WTC11 (cell line): ENCODE data around the gene KIDINS220. TPM values are rescaled to one million over a fixed set of nuclear protein-coding genes. Genes with fewer than 3 reads are reported as not detected.

Experiments
- ATAC-seq: fragments of 200-7000 bp; cut with Tn5 transposase; 2 replicates; pipeline ENCODE4 v1.10.0; 2021; ENCODE audit warnings: mild to moderate bottlenecking, moderate library complexity
- CTCF ChIA-PET: fragments of 300-600 bp; sonication (Branson Sonifier 250); formaldehyde crosslinking; loops from one replicate; lab custom pipeline; 2021; ENCODE audit warnings: antibody characterized with exemption; lab: Charles Lee
- POLR2A ChIA-PET: fragments of 350-600 bp; sonication (Branson Sonifier 250); formaldehyde crosslinking; loops from one replicate; lab custom pipeline; 2021; ENCODE audit warnings: antibody characterized with exemption; lab: Charles Lee
- DNase-seq: peaks from one replicate; pipeline ENCODE4 v3.0.0; 2021; ENCODE audit warnings: low spot score
- H3K27ac Mint-ChIP-seq: 2 replicates; pipeline ENCODE4 v1.8.0; 2021; ENCODE audit warnings: mixed read lengths
- H3K27me3 Mint-ChIP-seq: 2 replicates; pipeline ENCODE4 v1.8.0; 2021; ENCODE audit warnings: low read depth, mild to moderate bottlenecking, moderate library complexity, mixed read lengths
- H3K36me3 Mint-ChIP-seq: 2 replicates; pipeline ENCODE4 v1.8.0; 2021; ENCODE audit warnings: mixed read lengths
- H3K4me1 Mint-ChIP-seq: 2 replicates; pipeline ENCODE4 v1.8.0; 2022; ENCODE audit warnings: mixed read lengths
- H3K4me3 Mint-ChIP-seq: 2 replicates; pipeline ENCODE4 v1.8.0; 2021; ENCODE audit warnings: mild to moderate bottlenecking, moderate library complexity, mixed read lengths
- H3K9me3 Mint-ChIP-seq: 2 replicates; pipeline ENCODE4 v1.8.0; 2021; ENCODE audit warnings: mixed read lengths
- ATF1 ChIP-seq: sonication (generic); formaldehyde crosslinking; IDR thresholded peaks from 2 replicates; pipeline ENCODE4 v1.8.1; 2023; ENCODE audit warnings: mild to moderate bottlenecking, moderate library complexity, missing genetic modification reagents
- CBFB ChIP-seq: sonication (generic); formaldehyde crosslinking; IDR thresholded peaks from 2 replicates; pipeline ENCODE4 v1.8.1; 2022; ENCODE audit warnings: mild to moderate bottlenecking, low read depth, missing genetic modification reagents
- ELF4 ChIP-seq: sonication (generic); formaldehyde crosslinking; IDR thresholded peaks from 2 replicates; pipeline ENCODE4 v1.8.1; 2022; ENCODE audit warnings: low read depth, mild to moderate bottlenecking, moderate library complexity, missing genetic modification reagents
- ESRRA ChIP-seq: sonication (generic); formaldehyde crosslinking; IDR thresholded peaks from 2 replicates; pipeline ENCODE4 v1.8.1; 2022; ENCODE audit warnings: mild to moderate bottlenecking, missing genetic modification reagents, borderline replicate concordance
- ETV6 ChIP-seq: sonication (generic); formaldehyde crosslinking; IDR thresholded peaks from 2 replicates; pipeline ENCODE4 v1.8.1; 2022; ENCODE audit warnings: mild to moderate bottlenecking, missing genetic modification reagents
- FOXK1 ChIP-seq: sonication (generic); formaldehyde crosslinking; IDR thresholded peaks from 2 replicates; pipeline ENCODE4 v1.8.0; 2022; ENCODE audit warnings: mild to moderate bottlenecking, moderate library complexity, missing genetic modification reagents
- FOXP1 ChIP-seq: sonication (generic); formaldehyde crosslinking; IDR thresholded peaks from 2 replicates; pipeline ENCODE4 v1.8.0; 2022; ENCODE audit warnings: missing genetic modification reagents, mild to moderate bottlenecking, moderate library complexity, borderline replicate concordance
- JAZF1 ChIP-seq: fragments of 250-450 bp; sonication (Bioruptor Pico); IDR thresholded peaks from 2 replicates; pipeline ENCODE4 v1.9.0; 2021; ENCODE audit warnings: moderate library complexity, mild to moderate bottlenecking, inconsistent platforms
- MXD4 ChIP-seq: fragments of 250-450 bp; sonication (Bioruptor Pico); IDR thresholded peaks from 2 replicates; pipeline ENCODE4 v1.8.0; 2021; ENCODE audit warnings: mild to moderate bottlenecking, moderate library complexity, borderline replicate concordance
- NFE2L1 ChIP-seq: sonication (generic); formaldehyde crosslinking; IDR thresholded peaks from 2 replicates; pipeline ENCODE4 v1.8.1; 2023; ENCODE audit warnings: missing genetic modification reagents
- NR2C2 ChIP-seq: sonication (generic); formaldehyde crosslinking; IDR thresholded peaks from 2 replicates; pipeline ENCODE4 v1.8.0; 2022; ENCODE audit warnings: mild to moderate bottlenecking, missing genetic modification reagents
- PRRX2 ChIP-seq: fragments of 250-450 bp; sonication (Bioruptor Pico); IDR thresholded peaks from 2 replicates; pipeline ENCODE4 v1.8.0; 2021; ENCODE audit warnings: mild to moderate bottlenecking
- SP1 ChIP-seq: sonication (generic); formaldehyde crosslinking; conservative IDR thresholded peaks from 2 replicates; pipeline ENCODE4 v1.8.1; 2022; ENCODE audit warnings: missing genetic modification reagents
- TEAD1 ChIP-seq: sonication (generic); formaldehyde crosslinking; IDR thresholded peaks from 2 replicates; pipeline ENCODE4 v1.8.0; 2022; ENCODE audit warnings: mild to moderate bottlenecking, missing genetic modification reagents
- TEAD4 ChIP-seq: sonication (generic); formaldehyde crosslinking; IDR thresholded peaks from 2 replicates; pipeline ENCODE4 v1.8.0; 2022; ENCODE audit warnings: mild to moderate bottlenecking, missing genetic modification reagents
- ZBTB21 ChIP-seq: sonication (generic); formaldehyde crosslinking; IDR thresholded peaks from 2 replicates; pipeline ENCODE4 v1.8.1; 2023; ENCODE audit warnings: mild to moderate bottlenecking, missing genetic modification reagents, borderline replicate concordance
- ZNF263 ChIP-seq: sonication (generic); formaldehyde crosslinking; IDR thresholded peaks from 2 replicates; pipeline ENCODE4 v1.8.1; 2022; ENCODE audit warnings: low read depth, mild to moderate bottlenecking, moderate library complexity, missing genetic modification reagents
- ZNF317 ChIP-seq: sonication (generic); formaldehyde crosslinking; IDR thresholded peaks from 2 replicates; pipeline ENCODE4 v1.8.1; 2023; ENCODE audit warnings: low read depth, mild to moderate bottlenecking, moderate library complexity, missing genetic modification reagents, borderline replicate concordance
- ZNF423 ChIP-seq: fragments of 250-450 bp; sonication (Bioruptor Pico); IDR thresholded peaks from 2 replicates; pipeline ENCODE4 v2.1.2; 2022; ENCODE audit warnings: mild to moderate bottlenecking, moderate library complexity
- total RNA-seq: library from RNA; stranded (reverse); gene quantifications from 3 replicates; pipeline ENCODE4 v1.2.3, GENCODE V29; 2021
- TF ChIP-seq, protein P1 (sequence below): fragments of 250-450 bp; sonication (Bioruptor Pico); conservative IDR thresholded peaks from 2 replicates; pipeline ENCODE4 v1.9.0; 2021; ENCODE audit warnings: mild to moderate bottlenecking
- TF ChIP-seq, protein P2 (sequence below): sonication (generic); formaldehyde crosslinking; IDR thresholded peaks from 2 replicates; pipeline ENCODE4 v1.8.0; 2023; ENCODE audit warnings: missing genetic modification reagents, mild to moderate bottlenecking, borderline replicate concordance
- TF ChIP-seq, protein P3 (sequence below): sonication (generic); formaldehyde crosslinking; conservative IDR thresholded peaks from 2 replicates; pipeline ENCODE4 v1.8.1; 2023; ENCODE audit warnings: mild to moderate bottlenecking, low read depth, missing genetic modification reagents, moderate library complexity
- TF ChIP-seq, protein P4 (sequence below): sonication (generic); formaldehyde crosslinking; IDR thresholded peaks from 2 replicates; pipeline ENCODE4 v1.8.1; 2022; ENCODE audit warnings: missing genetic modification reagents, borderline replicate concordance
- TF ChIP-seq, protein P5 (sequence below): sonication (generic); formaldehyde crosslinking; IDR thresholded peaks from 2 replicates; pipeline ENCODE4 v1.8.0; 2023; ENCODE audit warnings: missing genetic modification reagents
- TF ChIP-seq, protein P6 (sequence below): fragments of 200-600 bp; IDR thresholded peaks from 2 replicates; pipeline ENCODE4 v1.8.0; 2022; ENCODE audit warnings: antibody characterized with exemption

KIDINS220 gene
- total RNA-seq, 1 experiment from 2014 or later, result 23.9 TPM

DNA sequence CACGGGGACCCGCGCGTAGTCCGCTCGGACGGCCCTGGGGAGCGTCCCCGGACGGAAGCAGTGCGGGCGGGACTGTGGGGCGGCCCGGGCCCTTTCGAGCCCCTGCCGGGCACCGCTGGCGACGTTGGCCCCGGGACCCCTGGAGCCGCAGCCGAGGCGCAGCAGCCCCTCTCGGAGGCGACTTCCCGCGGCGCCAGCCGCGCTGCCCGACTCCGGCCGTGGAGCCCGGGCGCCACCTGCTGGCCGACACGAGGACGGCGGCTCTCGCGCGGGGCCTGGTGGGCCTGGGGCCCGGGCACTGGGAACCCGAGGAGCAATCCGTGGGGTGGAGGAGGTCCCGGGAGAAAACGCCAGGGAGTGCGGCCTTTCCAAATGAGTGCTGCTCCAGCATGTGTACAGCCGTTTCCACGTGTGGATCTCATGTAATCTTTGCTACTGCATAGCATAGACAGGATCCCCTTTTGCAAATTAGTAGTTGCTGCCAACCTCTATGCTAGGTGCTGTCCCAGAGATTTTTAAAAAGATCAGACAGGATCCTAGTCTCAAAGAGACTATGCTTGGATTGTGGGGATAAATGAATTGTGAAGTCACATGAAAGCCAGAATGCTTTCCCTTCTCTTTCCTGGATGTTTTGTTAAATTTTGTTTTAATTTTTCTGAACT lies 151.6 kb downstream of the KIDINS220 start:
- H3K9me3 Mint-ChIP-seq, result no peaks in the 10 kb centered on the region
- CTCF ChIA-PET, result interaction anchor here (1.6 kb wide), 1 partner anchor 160 kb away, joined by 8 read pairs; no protein-coding TSS in a partner anchor
- POLR2A ChIA-PET, result no interaction called here
- TF ChIP-seq ELF4 (CRISPR knock-in tag) (no peak), TEAD1 (CRISPR knock-in tag) (no peak), ZNF423 (peak; percentile 96), PRRX2 (CRISPR knock-in tag) (no peak), ESRRA (no peak), SP1 (CRISPR knock-in tag) (peak; percentile 55; the same call in 1 of the 2 replicates), CBFB (no peak), ATF1 (no peak), FOXK1 (CRISPR knock-in tag) (no peak), ZNF317 (no peak), NFE2L1 (CRISPR knock-in tag) (no peak), ZNF263 (CRISPR knock-in tag) (no peak; the same call in 1 of the 2 replicates), MXD4 (CRISPR knock-in tag) (no peak), ETV6 (CRISPR knock-in tag) (0 out of 2 replicates have a peak, but pooled peaks have one; percentile 23), TEAD4 (no peak), ZBTB21 (CRISPR knock-in tag) (0 out of 2 replicates have a peak, but pooled peaks have one; percentile 35), JAZF1 (CRISPR knock-in tag) (no peak), NR2C2 (CRISPR knock-in tag) (no peak), FOXP1 (CRISPR knock-in tag) (peak; percentile 41; the same call in 1 of the 2 replicates)
- TF ChIP-seq, protein P1, sequence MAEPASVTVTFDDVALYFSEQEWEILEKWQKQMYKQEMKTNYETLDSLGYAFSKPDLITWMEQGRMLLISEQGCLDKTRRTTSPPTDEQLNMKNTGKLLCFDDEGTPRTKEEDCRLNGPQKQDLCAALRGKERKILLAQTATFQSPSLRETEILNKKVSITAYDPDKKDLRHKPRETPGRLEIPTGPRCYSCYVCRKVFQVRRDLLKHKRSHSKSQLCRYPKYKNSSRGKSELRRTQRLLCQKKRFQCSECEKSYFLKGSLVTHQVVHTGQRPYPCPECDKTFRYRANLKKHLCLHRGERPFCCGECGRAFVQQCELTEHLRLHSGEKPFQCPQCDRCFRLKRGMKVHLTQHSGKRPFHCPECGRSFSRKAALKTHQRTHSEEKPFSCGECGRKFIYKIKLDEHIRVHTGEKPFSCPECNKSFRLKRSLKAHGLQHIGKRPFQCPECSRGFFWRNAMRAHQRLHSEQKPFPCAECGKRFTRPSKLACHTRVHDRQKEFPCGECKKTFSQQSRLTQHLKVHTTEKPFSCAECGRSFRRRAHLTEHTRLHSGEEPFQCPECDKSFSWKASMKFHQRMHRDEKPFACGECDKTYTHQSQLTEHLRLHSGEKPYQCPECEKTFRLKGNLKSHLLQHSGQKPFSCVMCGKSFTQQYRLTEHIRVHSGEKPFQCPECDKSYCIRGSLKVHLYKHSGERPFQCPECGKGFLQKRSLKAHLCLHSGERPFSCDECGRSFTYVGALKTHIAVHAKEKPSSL (CRISPR knock-in tag), result no peak
- TF ChIP-seq, protein P2, sequence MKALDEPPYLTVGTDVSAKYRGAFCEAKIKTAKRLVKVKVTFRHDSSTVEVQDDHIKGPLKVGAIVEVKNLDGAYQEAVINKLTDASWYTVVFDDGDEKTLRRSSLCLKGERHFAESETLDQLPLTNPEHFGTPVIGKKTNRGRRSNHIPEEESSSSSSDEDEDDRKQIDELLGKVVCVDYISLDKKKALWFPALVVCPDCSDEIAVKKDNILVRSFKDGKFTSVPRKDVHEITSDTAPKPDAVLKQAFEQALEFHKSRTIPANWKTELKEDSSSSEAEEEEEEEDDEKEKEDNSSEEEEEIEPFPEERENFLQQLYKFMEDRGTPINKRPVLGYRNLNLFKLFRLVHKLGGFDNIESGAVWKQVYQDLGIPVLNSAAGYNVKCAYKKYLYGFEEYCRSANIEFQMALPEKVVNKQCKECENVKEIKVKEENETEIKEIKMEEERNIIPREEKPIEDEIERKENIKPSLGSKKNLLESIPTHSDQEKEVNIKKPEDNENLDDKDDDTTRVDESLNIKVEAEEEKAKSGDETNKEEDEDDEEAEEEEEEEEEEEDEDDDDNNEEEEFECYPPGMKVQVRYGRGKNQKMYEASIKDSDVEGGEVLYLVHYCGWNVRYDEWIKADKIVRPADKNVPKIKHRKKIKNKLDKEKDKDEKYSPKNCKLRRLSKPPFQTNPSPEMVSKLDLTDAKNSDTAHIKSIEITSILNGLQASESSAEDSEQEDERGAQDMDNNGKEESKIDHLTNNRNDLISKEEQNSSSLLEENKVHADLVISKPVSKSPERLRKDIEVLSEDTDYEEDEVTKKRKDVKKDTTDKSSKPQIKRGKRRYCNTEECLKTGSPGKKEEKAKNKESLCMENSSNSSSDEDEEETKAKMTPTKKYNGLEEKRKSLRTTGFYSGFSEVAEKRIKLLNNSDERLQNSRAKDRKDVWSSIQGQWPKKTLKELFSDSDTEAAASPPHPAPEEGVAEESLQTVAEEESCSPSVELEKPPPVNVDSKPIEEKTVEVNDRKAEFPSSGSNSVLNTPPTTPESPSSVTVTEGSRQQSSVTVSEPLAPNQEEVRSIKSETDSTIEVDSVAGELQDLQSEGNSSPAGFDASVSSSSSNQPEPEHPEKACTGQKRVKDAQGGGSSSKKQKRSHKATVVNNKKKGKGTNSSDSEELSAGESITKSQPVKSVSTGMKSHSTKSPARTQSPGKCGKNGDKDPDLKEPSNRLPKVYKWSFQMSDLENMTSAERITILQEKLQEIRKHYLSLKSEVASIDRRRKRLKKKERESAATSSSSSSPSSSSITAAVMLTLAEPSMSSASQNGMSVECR (CRISPR knock-in tag), result no peak
- TF ChIP-seq, protein P3, sequence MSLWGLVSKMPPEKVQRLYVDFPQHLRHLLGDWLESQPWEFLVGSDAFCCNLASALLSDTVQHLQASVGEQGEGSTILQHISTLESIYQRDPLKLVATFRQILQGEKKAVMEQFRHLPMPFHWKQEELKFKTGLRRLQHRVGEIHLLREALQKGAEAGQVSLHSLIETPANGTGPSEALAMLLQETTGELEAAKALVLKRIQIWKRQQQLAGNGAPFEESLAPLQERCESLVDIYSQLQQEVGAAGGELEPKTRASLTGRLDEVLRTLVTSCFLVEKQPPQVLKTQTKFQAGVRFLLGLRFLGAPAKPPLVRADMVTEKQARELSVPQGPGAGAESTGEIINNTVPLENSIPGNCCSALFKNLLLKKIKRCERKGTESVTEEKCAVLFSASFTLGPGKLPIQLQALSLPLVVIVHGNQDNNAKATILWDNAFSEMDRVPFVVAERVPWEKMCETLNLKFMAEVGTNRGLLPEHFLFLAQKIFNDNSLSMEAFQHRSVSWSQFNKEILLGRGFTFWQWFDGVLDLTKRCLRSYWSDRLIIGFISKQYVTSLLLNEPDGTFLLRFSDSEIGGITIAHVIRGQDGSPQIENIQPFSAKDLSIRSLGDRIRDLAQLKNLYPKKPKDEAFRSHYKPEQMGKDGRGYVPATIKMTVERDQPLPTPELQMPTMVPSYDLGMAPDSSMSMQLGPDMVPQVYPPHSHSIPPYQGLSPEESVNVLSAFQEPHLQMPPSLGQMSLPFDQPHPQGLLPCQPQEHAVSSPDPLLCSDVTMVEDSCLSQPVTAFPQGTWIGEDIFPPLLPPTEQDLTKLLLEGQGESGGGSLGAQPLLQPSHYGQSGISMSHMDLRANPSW, result no peak
- TF ChIP-seq, protein P4, sequence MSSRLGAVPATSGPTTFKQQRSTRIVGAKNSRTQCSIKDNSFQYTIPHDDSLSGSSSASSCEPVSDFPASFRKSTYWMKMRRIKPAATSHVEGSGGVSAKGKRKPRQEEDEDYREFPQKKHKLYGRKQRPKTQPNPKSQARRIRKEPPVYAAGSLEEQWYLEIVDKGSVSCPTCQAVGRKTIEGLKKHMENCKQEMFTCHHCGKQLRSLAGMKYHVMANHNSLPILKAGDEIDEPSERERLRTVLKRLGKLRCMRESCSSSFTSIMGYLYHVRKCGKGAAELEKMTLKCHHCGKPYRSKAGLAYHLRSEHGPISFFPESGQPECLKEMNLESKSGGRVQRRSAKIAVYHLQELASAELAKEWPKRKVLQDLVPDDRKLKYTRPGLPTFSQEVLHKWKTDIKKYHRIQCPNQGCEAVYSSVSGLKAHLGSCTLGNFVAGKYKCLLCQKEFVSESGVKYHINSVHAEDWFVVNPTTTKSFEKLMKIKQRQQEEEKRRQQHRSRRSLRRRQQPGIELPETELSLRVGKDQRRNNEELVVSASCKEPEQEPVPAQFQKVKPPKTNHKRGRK (CRISPR knock-in tag), result no peak
- TF ChIP-seq, protein P5, sequence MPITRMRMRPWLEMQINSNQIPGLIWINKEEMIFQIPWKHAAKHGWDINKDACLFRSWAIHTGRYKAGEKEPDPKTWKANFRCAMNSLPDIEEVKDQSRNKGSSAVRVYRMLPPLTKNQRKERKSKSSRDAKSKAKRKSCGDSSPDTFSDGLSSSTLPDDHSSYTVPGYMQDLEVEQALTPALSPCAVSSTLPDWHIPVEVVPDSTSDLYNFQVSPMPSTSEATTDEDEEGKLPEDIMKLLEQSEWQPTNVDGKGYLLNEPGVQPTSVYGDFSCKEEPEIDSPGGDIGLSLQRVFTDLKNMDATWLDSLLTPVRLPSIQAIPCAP, result no peak
- TF ChIP-seq, protein P6, sequence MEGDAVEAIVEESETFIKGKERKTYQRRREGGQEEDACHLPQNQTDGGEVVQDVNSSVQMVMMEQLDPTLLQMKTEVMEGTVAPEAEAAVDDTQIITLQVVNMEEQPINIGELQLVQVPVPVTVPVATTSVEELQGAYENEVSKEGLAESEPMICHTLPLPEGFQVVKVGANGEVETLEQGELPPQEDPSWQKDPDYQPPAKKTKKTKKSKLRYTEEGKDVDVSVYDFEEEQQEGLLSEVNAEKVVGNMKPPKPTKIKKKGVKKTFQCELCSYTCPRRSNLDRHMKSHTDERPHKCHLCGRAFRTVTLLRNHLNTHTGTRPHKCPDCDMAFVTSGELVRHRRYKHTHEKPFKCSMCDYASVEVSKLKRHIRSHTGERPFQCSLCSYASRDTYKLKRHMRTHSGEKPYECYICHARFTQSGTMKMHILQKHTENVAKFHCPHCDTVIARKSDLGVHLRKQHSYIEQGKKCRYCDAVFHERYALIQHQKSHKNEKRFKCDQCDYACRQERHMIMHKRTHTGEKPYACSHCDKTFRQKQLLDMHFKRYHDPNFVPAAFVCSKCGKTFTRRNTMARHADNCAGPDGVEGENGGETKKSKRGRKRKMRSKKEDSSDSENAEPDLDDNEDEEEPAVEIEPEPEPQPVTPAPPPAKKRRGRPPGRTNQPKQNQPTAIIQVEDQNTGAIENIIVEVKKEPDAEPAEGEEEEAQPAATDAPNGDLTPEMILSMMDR, result peak; percentile 98

More for the DNA sequence above, 151.6 kb downstream of the KIDINS220 start:
- DNase-seq, result peak; percentile 77
- peak; percentile 12 for ATAC-seq
- no peak overlapping the region for H3K27ac Mint-ChIP-seq
- peaks cover 24% of the 10 kb centered on the region for H3K4me1 Mint-ChIP-seq
- H3K27me3 Mint-ChIP-seq, result peaks cover 23% of the 10 kb centered on the region
- peak overlapping the region; percentile 54 for H3K4me3 Mint-ChIP-seq
- peaks cover 17% of the 10 kb centered on the region for H3K36me3 Mint-ChIP-seq
